Endodermal cell (in vitro differentiated cells): ENCODE data around the gene TRIM74. TPM values are rescaled to one million over a fixed set of nuclear protein-coding genes. Genes with fewer than 3 reads are reported as not detected.
A peak's percentile ranks its signal among the peaks of the same experiment; 100 is the strongest.
"Not testable (repeated sequence)": the region's sequence is repeated elsewhere in the genome, so short reads cannot be mapped to it uniquely, and the experiment has no call there.

Experiments used
- DNase-seq: peaks from one replicate; pipeline ENCODE4 v3.0.0-alpha.2; 2017
- H3K27ac ChIP-seq: 2 replicates; pipeline ENCODE4 v1.5.1; 2013; ENCODE audit warnings: mild to moderate bottlenecking, low read depth, low read length, moderate library complexity
- H3K27me3 ChIP-seq: 2 replicates; pipeline ENCODE4 v1.6.1; 2013; ENCODE audit warnings: mild to moderate bottlenecking, low read length, moderate library complexity; ENCODE audit not compliant: insufficient read depth, control insufficient read depth, poor library complexity, severe bottlenecking
- H3K36me3 ChIP-seq: 2 replicates; pipeline ENCODE4 v1.7.0; 2013; ENCODE audit warnings: mild to moderate bottlenecking, low read length, moderate library complexity; ENCODE audit not compliant: control insufficient read depth, insufficient read depth
- H3K4me1 ChIP-seq: one replicate; pipeline ENCODE4 v1.7.0; 2013; ENCODE audit warnings: low read length; ENCODE audit not compliant: control insufficient read depth, insufficient read depth
- H3K4me3 ChIP-seq: 2 replicates; pipeline ENCODE4 v1.5.1; 2013; ENCODE audit warnings: mild to moderate bottlenecking, low read length, moderate library complexity
- H3K9ac ChIP-seq: 2 replicates; pipeline ENCODE4 v1.6.1; 2013; ENCODE audit warnings: mild to moderate bottlenecking, low read length, moderate library complexity; ENCODE audit not compliant: poor library complexity, severe bottlenecking; ENCODE audit errors: extremely low read depth
- H3K9me3 ChIP-seq: 2 replicates; pipeline ENCODE4 v1.6.1; 2013; ENCODE audit warnings: mild to moderate bottlenecking, low read length, moderate library complexity; ENCODE audit not compliant: control insufficient read depth
- H3K27ac Mint-ChIP-seq: 2 replicates; pipeline ENCODE4 v1.8.0; 2020; ENCODE audit warnings: mixed read lengths
- H3K27me3 Mint-ChIP-seq: 2 replicates; pipeline ENCODE4 v1.8.0; 2021; ENCODE audit warnings: mild to moderate bottlenecking, mixed read lengths; ENCODE audit not compliant: insufficient read depth
- H3K36me3 Mint-ChIP-seq: 2 replicates; pipeline ENCODE4 v1.8.0; 2020; ENCODE audit warnings: low read depth, mixed read lengths
- H3K4me1 Mint-ChIP-seq: 2 replicates; pipeline ENCODE4 v1.8.0; 2020; ENCODE audit warnings: mixed read lengths
- H3K4me3 Mint-ChIP-seq: 2 replicates; pipeline ENCODE4 v1.8.0; 2020; ENCODE audit warnings: mild to moderate bottlenecking, moderate library complexity, mixed read lengths
- H3K9me3 Mint-ChIP-seq: 2 replicates; pipeline ENCODE4 v1.8.0; 2020; ENCODE audit warnings: mild to moderate bottlenecking, mixed read lengths
- CTCF ChIP-seq: fragments of 200-600 bp; sonication (generic); conservative IDR thresholded peaks from 2 replicates; pipeline ENCODE4 v1.5.0; 2021; ENCODE audit warnings: antibody characterized with exemption, mild to moderate bottlenecking
- WGBS, 2 experiments: methylation state at CpG; one replicate each; pipeline versions ENCODE4 v1.1.5 to v1.1.7; 2013; ENCODE audit warnings: missing lambda C conversion rate in 2 of 2, mixed read lengths in 1 of 2; ENCODE audit not compliant: insufficient coverage in 1 of 2, insufficient read length in 1 of 2; 5-methylcytosine and 5-hydroxymethylcytosine counted together
- total RNA-seq, 2 donors: library from RNA; stranded (reverse); fragmentation: NEBNext Ultra II Directional in 1 of 2; extraction: Animal tissue kit (Norgen Biotek cat#: 25700) in 1 of 2; gene quantifications; 2 replicates in 1 of 2; 3 replicates in 1 of 2; pipeline ENCODE4 v1.2.1, GENCODE V29; 2021

Gene TRIM74
- total RNA-seq, 2 donors from 2014 or later, result 0.55 TPM; not detected in 1

GRCh38 chr7:72946130-72946745 lies 23.0 kb downstream of the TRIM74 start:
- peak; percentile 68 for TF ChIP-seq CTCF
- H3K27me3 ChIP-seq, H3K36me3 ChIP-seq, H3K4me3 ChIP-seq, H3K4me3 Mint-ChIP-seq, H3K27ac Mint-ChIP-seq, H3K9me3 Mint-ChIP-seq, H3K9me3 ChIP-seq, H3K27ac ChIP-seq, H3K27me3 Mint-ChIP-seq, H3K4me1 Mint-ChIP-seq, H3K9ac ChIP-seq, DNase-seq, H3K36me3 Mint-ChIP-seq, H3K4me1 ChIP-seq: not testable (repeated sequence)
- WGBS, 2 experiments, result 89 to 91% methylated on average over 8 to 17 of the region's 22 CpGs

GRCh38 chr7:72945597-72945996 lies 23.7 kb downstream of the TRIM74 start:
- not testable (repeated sequence) for H3K4me3 ChIP-seq, H3K9me3 ChIP-seq, H3K36me3 Mint-ChIP-seq, H3K4me1 ChIP-seq, H3K9me3 Mint-ChIP-seq, H3K4me1 Mint-ChIP-seq, DNase-seq, H3K9ac ChIP-seq, H3K27me3 ChIP-seq, H3K4me3 Mint-ChIP-seq, H3K27me3 Mint-ChIP-seq, H3K36me3 ChIP-seq, H3K27ac ChIP-seq, H3K27ac Mint-ChIP-seq
- WGBS, 2 experiments, result 90 to 92% methylated on average over 2 to 8 of the region's 9 CpGs

- not testable (repeated sequence) for H3K4me3 ChIP-seq, H3K27me3 ChIP-seq, H3K4me1 ChIP-seq, DNase-seq, H3K36me3 Mint-ChIP-seq, H3K9me3 ChIP-seq, H3K9ac ChIP-seq, H3K27ac ChIP-seq, H3K9me3 Mint-ChIP-seq, H3K27me3 Mint-ChIP-seq, H3K4me3 Mint-ChIP-seq, H3K4me1 Mint-ChIP-seq, H3K36me3 ChIP-seq, H3K27ac Mint-ChIP-seq
- WGBS, 2 experiments, result 83% methylated on average over 6 of the region's 15 CpGs; no CpG with 5 or more reads in 1 of the 2 experiments
These were observed 24.3 kb downstream of the TRIM74 start for GRCh38 chr7:72944937-72945336.

- H3K4me3 ChIP-seq, H3K4me1 ChIP-seq, H3K27ac ChIP-seq, H3K4me3 Mint-ChIP-seq, H3K9ac ChIP-seq, H3K27ac Mint-ChIP-seq, H3K27me3 Mint-ChIP-seq, H3K27me3 ChIP-seq, H3K9me3 Mint-ChIP-seq, H3K4me1 Mint-ChIP-seq, H3K9me3 ChIP-seq: not testable (repeated sequence)
- H3K36me3 ChIP-seq, result peaks cover 11% of the 10 kb centered on the region
- peaks cover 20% of the 10 kb centered on the region for H3K36me3 Mint-ChIP-seq
- 97% methylated on average over 22 of the region's 25 CpGs; no CpG with 5 or more reads in 1 of the 2 experiments for WGBS, 2 experiments
- peak; percentile 5 for DNase-seq
These were observed 26.3 kb downstream of the TRIM74 start for GRCh38 chr7:72942956-72943355.

GRCh38 chr7:72942022-72942705 lies 27.1 kb downstream of the TRIM74 start:
- not testable (repeated sequence) for H3K4me1 ChIP-seq, H3K4me3 Mint-ChIP-seq, H3K27me3 ChIP-seq, H3K9me3 Mint-ChIP-seq, H3K9me3 ChIP-seq, H3K9ac ChIP-seq, H3K27me3 Mint-ChIP-seq, H3K4me3 ChIP-seq, H3K27ac ChIP-seq, H3K4me1 Mint-ChIP-seq, H3K27ac Mint-ChIP-seq
- peaks cover 11% of the 10 kb centered on the region for H3K36me3 ChIP-seq
- H3K36me3 Mint-ChIP-seq, result peaks cover 23% of the 10 kb centered on the region
- DNase-seq, result peak; percentile 27
- WGBS, 2 experiments, result 88% methylated on average over 5 of the region's 20 CpGs; no CpG with 5 or more reads in 1 of the 2 experiments
